PC-9 (cell line): ENCODE data around the gene YPEL2. TPM values are rescaled to one million over a fixed set of nuclear protein-coding genes. Genes with fewer than 3 reads are reported as not detected.

Source experiments
- BruUV-seq: library from RNA; stranded (reverse); fragments of 400-500 nt; replicated peaks from 2 replicates; lab custom pipeline; 2021; lab: Mats Ljungman, UMichigan
- CTCF ChIA-PET: fragments of 300-600 bp; sonication (Branson Sonifier 250); formaldehyde crosslinking; loops from one replicate; lab custom pipeline; 2022; ENCODE audit warnings: antibody characterized with exemption; lab: Charles Lee
- POLR2A ChIA-PET: fragments of 300-600 bp; sonication (Branson Sonifier 250); formaldehyde crosslinking; loops from one replicate; lab custom pipeline; 2022; ENCODE audit warnings: antibody characterized with exemption; ENCODE audit not compliant: unreplicated experiment; lab: Charles Lee
- DNase-seq, 2 experiments: peaks; one replicate each; pipeline versions ENCODE4 v3.0.0 to v3.0.0-alpha.2; 2015 to 2022; ENCODE audit warnings: mixed read lengths in 1 of 2
- H2AFZ ChIP-seq: fragments of 200-600 bp; sonication (generic); 2 replicates; pipeline ENCODE4 v1.8.1; 2017; ENCODE audit warnings: antibody characterized with exemption
- H3F3A ChIP-seq: fragments of 200-600 bp; sonication (generic); 2 replicates; pipeline ENCODE4 v1.8.1; 2017; ENCODE audit warnings: antibody characterized with exemption, mild to moderate bottlenecking, low read depth; ENCODE audit not compliant: insufficient read depth
- H3K27ac ChIP-seq: fragments of 200-600 bp; sonication (generic); 2 replicates; pipeline ENCODE4 v1.6.1; 2016; ENCODE audit warnings: mixed run types
- H3K27me3 ChIP-seq: fragments of 200-600 bp; sonication (generic); 2 replicates; pipeline ENCODE4 v1.6.1; 2016; ENCODE audit warnings: low read depth, mixed run types; ENCODE audit not compliant: insufficient read depth
- H3K36me3 ChIP-seq: fragments of 200-600 bp; sonication (generic); 2 replicates; pipeline ENCODE4 v1.6.1; 2016; ENCODE audit warnings: low read depth, mixed run types
- H3K4me1 ChIP-seq: fragments of 200-600 bp; sonication (generic); replicated peaks from 2 replicates; pipeline ENCODE4 v1.6.1; 2016; ENCODE audit warnings: mixed run types; ENCODE audit not compliant: insufficient read depth
- H3K4me2 ChIP-seq: fragments of 200-600 bp; sonication (generic); 2 replicates; pipeline ENCODE4 v1.6.1; 2017; ENCODE audit warnings: mixed run types
- H3K4me3 ChIP-seq: fragments of 200-600 bp; sonication (generic); 2 replicates; pipeline ENCODE4 v1.6.1; 2016; ENCODE audit warnings: mixed run types
- H3K79me2 ChIP-seq: fragments of 200-600 bp; sonication (generic); 2 replicates; pipeline ENCODE4 v1.6.1; 2017; ENCODE audit warnings: low read depth, mixed run types
- H3K9me2 ChIP-seq: fragments of 200-600 bp; sonication (generic); 2 replicates; pipeline ENCODE4 v1.8.1; 2017; ENCODE audit warnings: mild to moderate bottlenecking; ENCODE audit not compliant: insufficient read depth
- H3K9me3 ChIP-seq: fragments of 200-600 bp; sonication (generic); 2 replicates; pipeline ENCODE4 v1.8.1; 2016; ENCODE audit warnings: low read depth; ENCODE audit not compliant: insufficient read depth
- H4K20me1 ChIP-seq: fragments of 200-600 bp; sonication (generic); 2 replicates; pipeline ENCODE4 v1.8.1; 2017; ENCODE audit not compliant: insufficient read depth
- CTCF ChIP-seq: fragments of 200-600 bp; sonication (generic); conservative IDR thresholded peaks from 2 replicates; pipeline ENCODE4 v1.6.1; 2017; ENCODE audit warnings: mixed run types, antibody characterized with exemption, mild to moderate bottlenecking, moderate library complexity
- EZH2 ChIP-seq: fragments of 200-600 bp; sonication (generic); IDR thresholded peaks from 2 replicates; pipeline ENCODE4 v1.8.0; 2017; ENCODE audit warnings: antibody characterized with exemption, low read depth
- intact Hi-C: fragments of 100-400 bp; cut with micrococcal nuclease; formaldehyde crosslinking; loops from one replicate; pipeline ENCODE4 v1.10.0; 2022; ENCODE audit not compliant: unreplicated experiment
- total RNA-seq: library from RNA; stranded (reverse); gene quantifications from 2 replicates; pipeline ENCODE4 v1.2.3, GENCODE V29; 2021

The YPEL2 gene
- total RNA-seq, 1 experiment from 2014 or later: 12.9 TPM

GRCh38 chr17:59329176-59330052 lies 2.0 kb upstream of the YPEL2 start:
- TF ChIP-seq EZH2: no peak
- TF ChIP-seq CTCF: peak; percentile 91
- no peak overlapping the region for H2AFZ ChIP-seq
- peak overlapping the region; percentile 50 for H3K27ac ChIP-seq
- H3K9me3 ChIP-seq: no peaks in the 10 kb centered on the region
- peak overlapping the region; percentile 87 for H3K4me2 ChIP-seq
- H3K4me1 ChIP-seq: peaks cover 32% of the 10 kb centered on the region
- peak; percentile 58 to 94 for DNase-seq
- ChIA-PET POLR2A (interaction anchor here (0.6 to 0.7 kb wide), 5 partner anchors 37 to 340 kb away, joined by 3 to 8 read pairs (median 5); no protein-coding TSS in a partner anchor), CTCF (interaction anchor here (0.6 to 1.4 kb wide), 5 partner anchors 94 to 212 kb away, joined by 3 to 6 read pairs (median 5); no protein-coding TSS in a partner anchor)
- H3K27me3 ChIP-seq: no peaks in the 10 kb centered on the region
- peaks cover 5% of the 10 kb centered on the region; the same call in 1 of the 2 replicates for H3K79me2 ChIP-seq
- H3F3A ChIP-seq: peaks cover 32% of the 10 kb centered on the region
- H4K20me1 ChIP-seq: 0 out of 2 replicates have a peak, but pooled peaks cover 4% of the 10 kb centered on the region
- H3K36me3 ChIP-seq: no peaks in the 10 kb centered on the region
- H3K9me2 ChIP-seq: no peaks in the 10 kb centered on the region
- BruUV-seq: no TSS peak
- no peak overlapping the region for H3K4me3 ChIP-seq
- intact Hi-C loops: loop anchor here (1.0 to 2.0 kb wide), 2 partner anchors 37 to 111 kb away; no protein-coding TSS in a partner anchor

- Histone ChIP-seq H3K36me3 (no peaks in the 10 kb centered on the region), H3K4me2 (peak overlapping the region; percentile 87), H3K79me2 (peaks cover 5% of the 10 kb centered on the region; the same call in 1 of the 2 replicates), H3K27ac (peak overlapping the region; percentile 50), H3K4me3 (no peak overlapping the region), H3F3A (peaks cover 32% of the 10 kb centered on the region), H3K9me2 (no peaks in the 10 kb centered on the region), H3K4me1 (peaks cover 32% of the 10 kb centered on the region), H2AFZ (no peak overlapping the region), H4K20me1 (0 out of 2 replicates have a peak, but pooled peaks cover 4% of the 10 kb centered on the region), H3K27me3 (no peaks in the 10 kb centered on the region), H3K9me3 (no peaks in the 10 kb centered on the region)
- ChIA-PET POLR2A (interaction anchor here (0.6 kb wide), 2 partner anchors 36 to 49 kb away, joined by 5 read pairs; no protein-coding TSS in a partner anchor), CTCF (interaction anchor here (0.6 to 1.4 kb wide), 5 partner anchors 93 to 211 kb away, joined by 3 to 6 read pairs (median 5); no protein-coding TSS in a partner anchor)
- TF ChIP-seq EZH2: no peak
- TF ChIP-seq CTCF: no peak
- DNase-seq: peak; percentile 44 to 65
- no TSS peak for BruUV-seq
- intact Hi-C loops: loop anchor here (2.0 kb wide), 1 partner anchor 37 kb away; no protein-coding TSS in a partner anchor
Observed at GRCh38 chr17:59330053-59330942, 1.2 kb upstream of the YPEL2 start.
